Nephron (organoid): Measurements from ENCODE around the gene NAA35.
"Not testable (repeated sequence)": the region's sequence is repeated elsewhere in the genome, so short reads cannot be mapped to it uniquely, and the experiment has no call there.

Source experiments
- H3K27ac Mint-ChIP-seq, 3 experiments: 2 replicates each; pipeline ENCODE4 v1.8.0; 2020; ENCODE audit warnings: mixed read lengths in 3 of 3, mild to moderate bottlenecking in 2 of 3, moderate library complexity in 1 of 3
- H3K27me3 Mint-ChIP-seq: 2 replicates; pipeline ENCODE4 v1.8.0; 2021; ENCODE audit warnings: low read depth, mild to moderate bottlenecking, moderate library complexity, mixed read lengths
- H3K36me3 Mint-ChIP-seq: 2 replicates; pipeline ENCODE4 v1.8.0; 2020; ENCODE audit warnings: low read depth, mixed read lengths
- H3K4me1 Mint-ChIP-seq: 2 replicates; pipeline ENCODE4 v1.8.0; 2020; ENCODE audit warnings: mixed read lengths
- H3K4me3 Mint-ChIP-seq, 3 experiments: 2 replicates each; pipeline ENCODE4 v1.8.0; 2020; ENCODE audit warnings: mild to moderate bottlenecking in 3 of 3, mixed read lengths in 3 of 3, moderate library complexity in 2 of 3
- H3K9me3 Mint-ChIP-seq: 2 replicates; pipeline ENCODE4 v1.8.0; 2020; ENCODE audit warnings: mixed read lengths
- CTCF ChIP-seq, 3 experiments: fragments of 200-600 bp; sonication (generic); IDR thresholded peaks; one replicate each; pipeline ENCODE4 v1.5.0; 2021; ENCODE audit warnings: antibody characterized with exemption in 3 of 3; ENCODE audit not compliant: unreplicated experiment in 3 of 3

NAA35 gene

DNA sequence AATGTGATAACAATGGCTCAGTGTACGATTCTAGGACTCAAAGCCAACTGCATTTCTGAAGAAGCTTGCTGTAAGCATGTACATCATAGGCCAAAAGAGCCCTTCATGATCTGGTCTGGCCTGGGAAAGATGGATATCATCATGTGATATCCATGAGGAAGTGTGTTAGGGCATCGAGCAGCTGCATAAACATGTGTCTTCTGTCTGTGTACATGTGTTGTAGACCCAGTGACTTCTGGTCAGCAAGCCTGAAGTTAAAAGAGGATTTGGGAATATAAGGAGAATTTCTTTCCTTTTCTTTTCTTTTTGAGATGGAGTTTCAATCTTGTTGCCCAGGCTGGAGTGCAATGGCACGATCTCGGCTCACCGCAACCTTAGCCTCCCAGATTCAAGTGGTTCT lies 15.5 kb upstream of the NAA35 start:
- TF ChIP-seq CTCF (IDR thresholded peaks at IDR 0.05; ENCODE audit: unreplicated experiment in 3 of 3): no peak
- peaks cover 3% of the 10 kb centered on the region for H3K27me3 Mint-ChIP-seq
- no peak overlapping the region for H3K4me3 Mint-ChIP-seq
- H3K9me3 Mint-ChIP-seq: no peaks in the 10 kb centered on the region
- H3K36me3 Mint-ChIP-seq: no peaks in the 10 kb centered on the region
- no peak overlapping the region for H3K27ac Mint-ChIP-seq
- no peaks in the 10 kb centered on the region for H3K4me1 Mint-ChIP-seq

DNA sequence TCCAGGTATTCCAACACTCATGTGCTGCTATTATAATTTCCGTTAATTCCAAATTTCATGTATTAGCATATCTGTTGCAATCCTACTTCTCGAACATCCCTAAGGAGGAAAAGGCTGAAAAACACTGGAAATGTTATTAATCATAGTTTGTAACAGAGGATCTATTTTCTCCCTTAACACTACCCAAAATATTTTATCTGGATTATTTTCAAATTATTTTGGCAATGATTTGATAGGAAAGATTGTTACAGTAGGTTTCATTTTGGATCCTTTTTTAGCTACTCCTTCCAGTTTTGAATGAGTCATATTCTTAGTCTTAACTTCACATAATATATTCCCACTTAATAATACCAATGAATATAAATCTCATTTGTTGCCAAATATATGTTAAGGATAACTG lies 13.9 kb upstream of the NAA35 start:
- no peak for TF ChIP-seq CTCF (IDR thresholded peaks at IDR 0.05; ENCODE audit: unreplicated experiment in 3 of 3)
- Mint-ChIP-seq H3K27me3 (peaks cover 3% of the 10 kb centered on the region), H3K36me3 (no peaks in the 10 kb centered on the region)

DNA sequence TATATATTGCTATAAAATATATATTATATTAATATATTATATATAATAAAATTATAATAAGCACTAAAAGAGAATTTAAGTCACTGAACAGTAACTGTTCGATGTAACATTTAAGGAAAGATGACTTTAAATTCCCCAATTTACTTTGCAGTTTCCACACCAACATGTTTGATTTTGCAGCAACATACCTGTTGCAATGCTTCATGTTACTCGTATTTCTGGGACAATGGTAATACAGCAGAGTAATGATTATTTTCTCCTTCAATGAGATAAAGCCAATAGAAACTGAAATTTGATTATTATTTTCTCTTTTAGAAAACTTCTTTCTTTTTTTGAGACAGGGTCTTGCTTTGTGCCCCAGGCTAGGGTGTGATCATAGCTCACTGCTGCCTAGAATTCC lies 9.5 kb upstream of the NAA35 start:
- Mint-ChIP-seq H3K4me1 (no peaks in the 10 kb centered on the region), H3K9me3 (no peaks in the 10 kb centered on the region), H3K27ac (no peak overlapping the region), H3K4me3 (no peak overlapping the region), H3K36me3 (no peaks in the 10 kb centered on the region), H3K27me3 (peaks cover 3% of the 10 kb centered on the region)
- TF ChIP-seq CTCF (IDR thresholded peaks at IDR 0.05; ENCODE audit: unreplicated experiment in 3 of 3): no peak

More for the DNA sequence above, 13.9 kb upstream of the NAA35 start:
- no peak overlapping the region for H3K4me3 Mint-ChIP-seq
- H3K27ac Mint-ChIP-seq: peak overlapping the region in 1 of 3 experiments; percentile 73
- H3K9me3 Mint-ChIP-seq: no peaks in the 10 kb centered on the region
- H3K4me1 Mint-ChIP-seq: no peaks in the 10 kb centered on the region

GRCh38 chr9:85935950-85936349 lies 5.0 kb upstream of the NAA35 start:
- not testable (repeated sequence) for H3K36me3 Mint-ChIP-seq, H3K9me3 Mint-ChIP-seq, H3K27me3 Mint-ChIP-seq, H3K27ac Mint-ChIP-seq, H3K4me1 Mint-ChIP-seq, H3K4me3 Mint-ChIP-seq

GRCh38 chr9:85940275-85940831 lies 593 bp upstream of the NAA35 start:
- Mint-ChIP-seq H3K9me3 (peaks cover 3% of the 10 kb centered on the region), H3K36me3 (peaks cover 13% of the 10 kb centered on the region), H3K4me1 (peaks cover 15% of the 10 kb centered on the region), H3K27me3 (no peaks in the 10 kb centered on the region), H3K4me3 (peak overlapping the region in 1 of 3 experiments; percentile 97), H3K27ac (peak overlapping the region; percentile 92 to 97 (median 94))
- TF ChIP-seq CTCF (IDR thresholded peaks at IDR 0.05; ENCODE audit: unreplicated experiment in 3 of 3): no peak

DNA sequence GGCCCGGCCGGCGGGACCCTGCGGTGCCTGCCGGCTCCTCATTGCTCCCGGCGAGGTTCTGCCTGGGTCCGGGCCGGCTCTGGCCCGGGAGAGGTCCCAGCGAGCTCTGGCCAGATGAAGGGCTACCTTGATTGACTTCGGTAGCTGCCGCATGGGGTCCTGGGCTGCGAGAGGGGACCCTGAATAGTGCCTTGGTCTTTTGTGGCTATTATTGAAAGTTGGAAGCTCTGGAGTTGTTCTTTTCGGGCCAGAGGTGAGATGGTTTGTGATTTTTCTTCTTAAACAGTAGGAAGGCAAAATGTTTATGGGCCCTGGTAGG lies 635 bp downstream of the NAA35 start:
- Mint-ChIP-seq H3K27me3 (no peaks in the 10 kb centered on the region), H3K27ac (peak overlapping the region in 2 of 3 experiments; percentile 92 to 93), H3K9me3 (peaks cover 3% of the 10 kb centered on the region), H3K4me1 (peaks cover 15% of the 10 kb centered on the region), H3K36me3 (peaks cover 20% of the 10 kb centered on the region), H3K4me3 (peak overlapping the region in 1 of 3 experiments; percentile 93)
- TF ChIP-seq CTCF (IDR thresholded peaks at IDR 0.05; ENCODE audit: unreplicated experiment in 3 of 3): no peak
